A549 treated with CORT108297 at 1 μM for 4 hours (cell line): Measurements from ENCODE around the gene GAGE12J. TPM values are rescaled to one million over a fixed set of nuclear protein-coding genes. Genes with fewer than 3 reads are reported as not detected.

Experiments used
- total RNA-seq: library from RNA; stranded (reverse); fragments of 200-300 nt; extraction: Qiagen RNA extraction; gene quantifications from 5 replicates; pipeline ENCODE4 v1.2.3, GENCODE V29; 2022

The GAGE12J gene
- total RNA-seq = not detected in 5 replicates

DNA sequence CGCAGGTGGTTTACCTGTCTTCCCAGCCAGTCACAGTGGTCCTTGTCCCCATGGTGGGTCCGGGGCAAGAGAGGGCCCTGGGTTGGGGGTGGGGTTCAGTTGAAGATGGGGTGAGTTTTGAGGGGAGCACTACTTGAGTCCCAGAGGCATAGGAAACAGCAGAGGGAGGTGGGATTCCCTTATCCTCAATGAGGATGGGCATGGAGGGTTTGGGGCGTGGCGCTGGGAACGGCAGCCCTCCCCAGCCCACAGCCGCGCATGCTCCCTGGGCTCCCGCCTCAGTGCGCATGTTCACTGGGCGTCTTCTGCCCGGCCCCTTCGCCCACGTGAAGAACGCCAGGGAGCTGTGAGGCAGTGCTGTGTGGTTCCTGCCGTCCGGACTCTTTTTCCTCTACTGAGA lies at the start of gene GAGE12J:
GAGE12J (plus strand) TSS at position 301 of the 400 bp plus-strand sequence. CDS start 1,157 bp downstream, outside the sequence.

DNA sequence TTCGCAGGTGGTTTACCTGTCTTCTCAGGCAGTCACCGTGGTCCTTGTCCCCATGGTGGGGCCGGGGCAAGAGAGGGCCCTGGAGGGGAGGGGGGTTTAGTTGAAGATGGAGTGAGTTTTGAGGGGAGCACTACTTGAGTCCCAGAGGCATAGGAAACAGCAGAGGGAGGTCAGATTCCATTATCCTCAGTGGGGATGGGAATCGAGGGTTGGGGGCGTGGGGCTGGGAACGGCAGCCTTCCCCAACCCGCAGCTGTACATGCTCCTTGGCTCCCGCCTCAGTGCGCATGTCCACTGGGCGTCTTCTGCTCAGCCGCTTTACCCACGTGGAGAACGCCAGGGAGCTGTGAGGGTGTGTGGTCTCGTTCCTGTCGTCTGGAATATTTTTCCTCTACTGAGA lies 18.5 kb upstream of the GAGE12J start, which contains the start of gene GAGE10:
GAGE10 (plus strand) TSS at position 301 of the 400 bp plus-strand sequence. CDS start 1,214 bp downstream, outside the sequence.

GRCh38 chrX:49331282-49331681 lies 9.4 kb downstream of the GAGE12J start, which contains the start of gene GAGE13:
Gene GAGE13, plus strand, starts transcription at chrX:49331582. Its CDS starts 1,156 bp downstream, at chrX:49332738.

Other genes starting within 250 kb of the GAGE12J start
- 38.2 to 45.7 TPM (median 43.2 TPM) in 5 replicates for gene PRAF2, start 248.0 kb upstream of the GAGE12J start, total RNA-seq
- 46.8 to 62.3 TPM (median 60.5 TPM) in 5 replicates for gene WDR45, start 242.2 kb upstream of the GAGE12J start, total RNA-seq
- 22.4 to 27.3 TPM (median 25.1 TPM) in 5 replicates for gene GPKOW, start 198.3 kb upstream of the GAGE12J start, total RNA-seq
- 1.7 to 4.5 TPM (median 3.3 TPM) in 5 replicates for gene MAGIX, start 159.3 kb upstream of the GAGE12J start, total RNA-seq
- 328 to 441 TPM (median 436 TPM) in 5 replicates for gene PLP2, start 150.1 kb upstream of the GAGE12J start, total RNA-seq
- gene PRICKLE3, start 135.7 kb upstream of the GAGE12J start, total RNA-seq = 15.1 to 22.0 TPM (median 20.1 TPM) in 5 replicates
- gene SYP, start 121.8 kb upstream of the GAGE12J start, total RNA-seq = 2.6 to 3.5 TPM (median 2.7 TPM) in 5 replicates
- not detected in 5 replicates for gene CACNA1F, start 88.7 kb upstream of the GAGE12J start, total RNA-seq
- 12.7 to 16.3 TPM (median 15.9 TPM) in 5 replicates for gene CCDC22, start 86.6 kb upstream of the GAGE12J start, total RNA-seq
- 0.06 to 0.18 TPM (median 0.11 TPM) in 5 replicates for gene FOXP3, start 57.3 kb upstream of the GAGE12J start, total RNA-seq
- gene PPP1R3F, start 52.2 kb upstream of the GAGE12J start, total RNA-seq = 2.4 to 3.9 TPM (median 3.0 TPM) in 5 replicates
- gene GAGE10, start 18.4 kb upstream of the GAGE12J start, total RNA-seq = not detected in 5 replicates
- 0.17 TPM in 1 of 5 replicates, not detected in the others for gene GAGE13, start 9.5 kb downstream of the GAGE12J start, total RNA-seq
- gene GAGE12C, start 210.1 kb downstream of the GAGE12J start, total RNA-seq = not detected in 5 replicates
- not detected in 5 replicates for gene GAGE12D, start 219.7 kb downstream of the GAGE12J start, total RNA-seq
- not detected in 5 replicates for gene GAGE12E, start 229.3 kb downstream of the GAGE12J start, total RNA-seq
- not detected in 5 replicates for gene GAGE12F, start 238.8 kb downstream of the GAGE12J start, total RNA-seq
- gene GAGE12G, start 248.4 kb downstream of the GAGE12J start, total RNA-seq = not detected in 5 replicates